Measurements from ENCODE around the gene ERC2. TPM values are rescaled to one million over a fixed set of nuclear protein-coding genes. Genes with fewer than 3 reads are reported as not detected.

Gene ERC2
- total and polyA plus RNA-seq, 11 donors = 0.16 to 3.8 (median 1.6) TPM

DNA sequence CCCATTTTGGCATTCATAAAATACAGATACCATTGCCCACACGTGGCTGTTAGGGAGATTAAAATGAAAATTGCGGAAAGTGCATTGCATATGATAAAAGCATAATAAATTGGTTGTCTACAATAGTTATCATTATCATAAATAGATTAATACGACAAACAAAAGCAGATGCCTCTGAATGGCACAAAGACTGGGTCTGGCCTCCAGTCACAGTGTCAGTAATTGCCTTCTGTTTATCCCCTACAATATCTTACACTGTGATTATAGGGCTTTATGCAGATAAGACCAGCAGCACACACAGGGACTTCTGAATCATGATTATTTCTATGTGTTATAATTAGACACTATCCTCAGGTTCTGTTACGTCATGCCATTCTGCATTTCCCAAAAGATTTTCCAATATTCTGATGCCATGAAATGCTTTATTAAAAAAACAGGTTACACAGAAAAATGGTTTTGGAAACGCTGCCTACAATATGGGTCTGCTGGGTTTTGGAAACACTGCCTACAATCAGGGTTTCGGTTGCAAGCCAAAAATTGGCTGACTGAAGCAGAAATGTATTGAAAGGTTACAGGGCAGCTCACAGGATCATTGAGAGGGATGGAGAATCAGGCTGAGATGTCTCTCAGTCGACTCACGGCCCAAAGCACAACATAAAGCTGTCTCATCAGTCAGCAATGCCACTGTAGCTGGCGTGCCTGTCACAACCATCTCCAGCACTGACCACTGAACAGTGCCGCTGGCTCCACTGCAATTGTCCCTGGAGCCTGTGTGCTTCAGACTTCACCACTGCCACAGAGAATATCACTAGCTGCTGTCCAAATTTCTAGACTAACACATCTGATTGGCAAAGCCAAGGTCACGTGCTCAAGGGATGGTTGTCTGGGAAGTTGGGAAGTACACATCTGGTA lies 248.1 kb downstream of the ERC2 start:
- Histone ChIP-seq H3K4me3 (no peak overlapping the region), H3K9me3 (no peaks in the 10 kb centered on the region), H3K36me3 (no peaks in the 10 kb centered on the region), H3K4me1 (no peaks in the 10 kb centered on the region), H3K27me3 (no peaks in the 10 kb centered on the region), H3K27ac (no peak overlapping the region)
- DNase-seq = no peak
- TF ChIP-seq POLR2A (IDR thresholded peaks at IDR 0.05) (no peak), CTCF (IDR thresholded peaks at IDR 0.05) (no peak)
- intact Hi-C loops (cut with DNase I) = no loop called here
- ATAC-seq = no peak
- 59 to 65% (median 63%) methylated on average over 11 of the region's 11 CpGs for WGBS, 4 donors

- ATAC-seq (no peak), DNase-seq (no peak)
- Histone ChIP-seq H3K4me1 (no peaks in the 10 kb centered on the region), H3K36me3 (no peaks in the 10 kb centered on the region), H3K27ac (no peak overlapping the region), H3K4me3 (no peak overlapping the region), H3K9me3 (peaks cover 0 to 14% (median 0%) of the 10 kb centered on the region in 12 donors), H3K27me3 (no peaks in the 10 kb centered on the region)
- TF ChIP-seq POLR2A (IDR thresholded peaks at IDR 0.05) (no peak), CTCF (IDR thresholded peaks at IDR 0.05) (no peak)
- 80 to 82% (median 81%) methylated on average over 2 of the region's 2 CpGs for WGBS, 4 donors
- intact Hi-C loops (cut with DNase I) = no loop called here
Observed at GRCh38 chr3:56209982-56210751, 258.1 kb downstream of the ERC2 start.

DNA sequence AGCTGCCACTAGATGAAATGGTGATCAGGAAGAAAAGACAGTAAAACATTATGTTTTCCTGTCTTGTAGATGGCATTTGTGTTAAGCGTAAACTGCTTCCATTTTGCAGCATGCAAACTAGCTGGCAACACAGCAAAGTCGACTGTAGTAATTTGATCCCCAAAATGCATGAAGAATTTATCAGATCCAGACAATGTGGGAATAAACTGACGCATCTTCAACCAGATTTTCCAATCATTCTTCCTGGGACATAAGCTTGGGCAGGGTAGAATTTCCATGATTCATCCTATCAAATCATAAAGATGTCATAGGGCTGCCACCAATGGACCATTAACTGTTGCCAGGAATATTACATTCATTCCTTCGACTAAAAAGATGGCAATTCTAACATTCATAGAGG lies 260.3 kb downstream of the ERC2 start:
- 81 to 91% (median 85%) methylated on average over 4 of the region's 4 CpGs for WGBS, 4 donors
- H3K36me3 ChIP-seq = no peaks in the 10 kb centered on the region
- H3K4me1 ChIP-seq = no peaks in the 10 kb centered on the region
- H3K9me3 ChIP-seq = peaks cover 0 to 12% (median 0%) of the 10 kb centered on the region in 12 donors
- intact Hi-C loops (cut with DNase I) = no loop called here
- ATAC-seq = no peak
- no peak for DNase-seq
- H3K27me3 ChIP-seq = no peaks in the 10 kb centered on the region
- H3K27ac ChIP-seq = no peak overlapping the region
- no peak overlapping the region for H3K4me3 ChIP-seq
- TF ChIP-seq CTCF (IDR thresholded peaks at IDR 0.05) = no peak
- TF ChIP-seq POLR2A (IDR thresholded peaks at IDR 0.05) = no peak

- H3K9me3 ChIP-seq = no peaks in the 10 kb centered on the region
- H3K4me3 ChIP-seq = no peak overlapping the region
- DNase-seq (no peak), ATAC-seq (no peak)
- TF ChIP-seq CTCF (IDR thresholded peaks at IDR 0.05) (no peak), POLR2A (IDR thresholded peaks at IDR 0.05) (no peak)
- no peaks in the 10 kb centered on the region for H3K27me3 ChIP-seq
- 75 to 92% (median 84%) methylated on average over 3 of the region's 3 CpGs for WGBS, 4 donors
- intact Hi-C loops (cut with DNase I) = no loop called here
- no peaks in the 10 kb centered on the region for H3K4me1 ChIP-seq
- no peaks in the 10 kb centered on the region for H3K36me3 ChIP-seq
- H3K27ac ChIP-seq = no peak overlapping the region
Observed at GRCh38 chr3:56205406-56205805, 262.9 kb downstream of the ERC2 start.

All from heart left ventricle (tissue), 16 donors.